Right lobe of liver (tissue), 6 donors: ENCODE results near the gene TMEM154. TPM values are rescaled to one million over a fixed set of nuclear protein-coding genes. Genes with fewer than 3 reads are reported as not detected.
A peak's percentile ranks its signal among the peaks of the same experiment; 100 is the strongest.

ENCODE experiments used
- ATAC-seq, 4 donors: fragments of 200-7000 bp; cut with Tn5 transposase; one replicate each; pipeline ENCODE4 v1.9.1; 2020; ENCODE audit warnings: mild to moderate bottlenecking in 4 of 4, moderate library complexity in 4 of 4
- DNase-seq, 3 donors: peaks; one replicate each; pipeline ENCODE4 v3.0.0-alpha.2; 2020
- H3K27ac ChIP-seq, 3 donors: fragments of 200-600 bp; one replicate each; pipeline ENCODE4 v1.8.0; 2022
- H3K27me3 ChIP-seq, 2 donors: fragments of 200-600 bp; one replicate each; pipeline ENCODE4 v1.8.0; 2022
- H3K36me3 ChIP-seq, 4 donors: fragments of 200-600 bp; sonication (generic) in 1 of 4; one replicate each; pipeline versions ENCODE4 v1.5.1 to v1.8.0; 2017 to 2022; ENCODE audit warnings: control low read depth in 1 of 4
- H3K4me1 ChIP-seq, 4 donors: fragments of 200-600 bp; sonication (generic) in 1 of 4; one replicate each; pipeline versions ENCODE4 v1.5.1 to v1.8.0; 2017 to 2022; ENCODE audit warnings: control low read depth in 1 of 4
- H3K4me3 ChIP-seq, 3 donors: fragments of 200-600 bp; one replicate each; pipeline ENCODE4 v1.8.0; 2022
- H3K9me3 ChIP-seq, 4 donors: fragments of 200-600 bp; sonication (generic) in 1 of 4; one replicate each; pipeline versions ENCODE4 v1.5.1 to v1.8.0; 2017 to 2022; ENCODE audit warnings: control low read depth in 1 of 4
- CTCF ChIP-seq, 4 donors: fragments of 200-600 bp in 3 of 4; fragments of 450-650 bp in 1 of 4; IDR thresholded peaks; one replicate each; pipeline versions ENCODE4 v1.5.1 to v1.8.0; 2016 to 2022; ENCODE audit warnings: antibody characterized with exemption in 4 of 4, mild to moderate bottlenecking in 2 of 4
- POLR2A ChIP-seq: fragments of 450-650 bp; IDR thresholded peaks from one replicate; pipeline ENCODE4 v1.6.1; 2017; ENCODE audit warnings: antibody characterized with exemption, mild to moderate bottlenecking
- WGBS: methylation state at CpG from one replicate; pipeline ENCODE4 v1.1.6; 2018; ENCODE audit warnings: low coverage, low lambda C conversion rate; ENCODE audit not compliant: insufficient coverage; ENCODE audit errors: missing lambda C conversion rate; 5-methylcytosine and 5-hydroxymethylcytosine counted together
- intact Hi-C, 2 donors: fragments of 100-400 bp; cut with DNase I; formaldehyde crosslinking; loops; one replicate each; pipeline versions ENCODE4 v1.11.2 to v1.14.1; 2022
- total RNA-seq, 6 experiments: library from RNA; depleted of rRNA in 2 of 6; stranded (reverse); fragments of >200 nt in 2 of 6; fragmentation: NEBNext Ultra II Directional in 3 of 6; extraction: Animal tissue kit (Norgen Biotek cat#: 25700) in 3 of 6; gene quantifications; one replicate each; pipeline versions ENCODE4 v1.1.0 to v1.2.4, GENCODE V29; 2016 to 2023
- donor health status: DM: no; HTN: yes; CAD: no.
- donor health status: DM: no; HTN: no; CAD: no.
- donor health status: DM: no; HTN: no; CAD: no.
- donor health status: DM: no; HTN: yes; CAD: no.
- donor health status: DM: no; HTN: yes; CAD: no.

Gene TMEM154
- total RNA-seq, 6 experiments from 2014 or later = 0.64 to 6.7 (median 2.9) TPM

GRCh38 chr4:152590179-152591031 is 89.4 kb downstream of the TMEM154 start:
- no peak overlapping the region for H3K4me3 ChIP-seq
- ATAC-seq = no peak
- TF ChIP-seq POLR2A (no peak), CTCF (IDR thresholded peaks at IDR 0.05) (no peak)
- intact Hi-C loops = no loop called here
- H3K27ac ChIP-seq = no peak overlapping the region
- peaks cover 0 to 5% (median 0%) of the 10 kb centered on the region in 4 donors for H3K4me1 ChIP-seq
- WGBS = 62% methylated on average over 4 of the region's 4 CpGs
- no peak for DNase-seq
- H3K36me3 ChIP-seq = no peaks in the 10 kb centered on the region
- no peaks in the 10 kb centered on the region for H3K27me3 ChIP-seq
- H3K9me3 ChIP-seq = no peaks in the 10 kb centered on the region

- TF ChIP-seq POLR2A (no peak), CTCF (IDR thresholded peaks at IDR 0.05) (no peak)
- DNase-seq (no peak), ATAC-seq (no peak)
- Histone ChIP-seq H3K9me3 (no peaks in the 10 kb centered on the region), H3K27ac (no peak overlapping the region), H3K4me1 (peaks cover 0 to 5% (median 0%) of the 10 kb centered on the region in 4 donors), H3K4me3 (no peak overlapping the region), H3K36me3 (no peaks in the 10 kb centered on the region), H3K27me3 (no peaks in the 10 kb centered on the region)
- WGBS = 68% methylated on average over 4 of the region's 4 CpGs
- intact Hi-C loops = no loop called here
Observed at GRCh38 chr4:152588869-152589268, 90.9 kb downstream of the TMEM154 start.

GRCh38 chr4:152587127-152587526 is 92.7 kb downstream of the TMEM154 start:
- no peak for TF ChIP-seq POLR2A
- TF ChIP-seq CTCF (IDR thresholded peaks at IDR 0.05) = no peak
- ATAC-seq = no peak
- intact Hi-C loops = no loop called here
- Histone ChIP-seq H3K9me3 (no peaks in the 10 kb centered on the region), H3K36me3 (no peaks in the 10 kb centered on the region), H3K4me3 (no peak overlapping the region), H3K27me3 (no peaks in the 10 kb centered on the region), H3K27ac (no peak overlapping the region), H3K4me1 (peaks cover 0 to 5% (median 0%) of the 10 kb centered on the region in 4 donors)
- DNase-seq = no peak
- WGBS = 74% methylated on average over 2 of the region's 3 CpGs

- WGBS = 7% methylated on average over 2 of the region's 2 CpGs
- Histone ChIP-seq H3K27ac (no peak overlapping the region), H3K9me3 (no peaks in the 10 kb centered on the region), H3K36me3 (no peaks in the 10 kb centered on the region), H3K4me1 (peaks cover 0 to 5% (median 0%) of the 10 kb centered on the region in 4 donors), H3K4me3 (no peak overlapping the region), H3K27me3 (no peaks in the 10 kb centered on the region)
- DNase-seq (no peak), ATAC-seq (peak; percentile 55 to 87 (median 82))
- intact Hi-C loops = no loop called here
- TF ChIP-seq POLR2A = no peak
Observed at GRCh38 chr4:152586668-152587067, 93.1 kb downstream of the TMEM154 start.

GRCh38 chr4:152585023-152585441 is 94.8 kb downstream of the TMEM154 start:
- intact Hi-C loops = no loop called here
- H3K9me3 ChIP-seq = no peaks in the 10 kb centered on the region
- H3K27me3 ChIP-seq = no peaks in the 10 kb centered on the region
- DNase-seq = no peak
- no peaks in the 10 kb centered on the region for H3K36me3 ChIP-seq
- H3K4me1 ChIP-seq = peaks cover 0 to 6% (median 0%) of the 10 kb centered on the region in 4 donors
- TF ChIP-seq CTCF (IDR thresholded peaks at IDR 0.05) = no peak
- no peak for TF ChIP-seq POLR2A
- ATAC-seq = no peak
- H3K27ac ChIP-seq = no peak overlapping the region
- no peak overlapping the region for H3K4me3 ChIP-seq
- WGBS = 69% methylated on average over 7 of the region's 7 CpGs
